Uterus (tissue), 2 donors: ENCODE data around the gene STARD7.

ENCODE experiments used
- CTCF ChIP-seq, 4 experiments: fragments of 200-600 bp in 2 of 4; fragments of 450-650 bp in 2 of 4; sonication (generic) in 2 of 4; IDR thresholded peaks; one replicate each; pipeline ENCODE4 v1.5.1; 2016 to 2019; ENCODE audit warnings: antibody characterized with exemption in 4 of 4, mild to moderate bottlenecking in 2 of 4, moderate library complexity in 1 of 4
- POLR2A ChIP-seq, 2 donors: fragments of 450-650 bp; IDR thresholded peaks; one replicate each; pipeline ENCODE4 v1.6.1; 2016; ENCODE audit warnings: antibody characterized with exemption in 2 of 2, mild to moderate bottlenecking in 1 of 2, moderate library complexity in 1 of 2

GRCh38 chr2:96239091-96239490, 30.5 kb upstream of the STARD7 start:
- TF ChIP-seq POLR2A (IDR thresholded peaks at IDR 0.05) (no peak), CTCF (IDR thresholded peaks at IDR 0.05) (no peak)
